ENCODE results near the gene SPATA3. TPM values are rescaled to one million over a fixed set of nuclear protein-coding genes. Genes with fewer than 3 reads are reported as not detected.

The SPATA3 gene
- total and polyA plus RNA-seq, 2 of the 13 experiments (the other 11 are each of a cell fraction or from before 2014, with no cell fraction given), result not detected

DNA sequence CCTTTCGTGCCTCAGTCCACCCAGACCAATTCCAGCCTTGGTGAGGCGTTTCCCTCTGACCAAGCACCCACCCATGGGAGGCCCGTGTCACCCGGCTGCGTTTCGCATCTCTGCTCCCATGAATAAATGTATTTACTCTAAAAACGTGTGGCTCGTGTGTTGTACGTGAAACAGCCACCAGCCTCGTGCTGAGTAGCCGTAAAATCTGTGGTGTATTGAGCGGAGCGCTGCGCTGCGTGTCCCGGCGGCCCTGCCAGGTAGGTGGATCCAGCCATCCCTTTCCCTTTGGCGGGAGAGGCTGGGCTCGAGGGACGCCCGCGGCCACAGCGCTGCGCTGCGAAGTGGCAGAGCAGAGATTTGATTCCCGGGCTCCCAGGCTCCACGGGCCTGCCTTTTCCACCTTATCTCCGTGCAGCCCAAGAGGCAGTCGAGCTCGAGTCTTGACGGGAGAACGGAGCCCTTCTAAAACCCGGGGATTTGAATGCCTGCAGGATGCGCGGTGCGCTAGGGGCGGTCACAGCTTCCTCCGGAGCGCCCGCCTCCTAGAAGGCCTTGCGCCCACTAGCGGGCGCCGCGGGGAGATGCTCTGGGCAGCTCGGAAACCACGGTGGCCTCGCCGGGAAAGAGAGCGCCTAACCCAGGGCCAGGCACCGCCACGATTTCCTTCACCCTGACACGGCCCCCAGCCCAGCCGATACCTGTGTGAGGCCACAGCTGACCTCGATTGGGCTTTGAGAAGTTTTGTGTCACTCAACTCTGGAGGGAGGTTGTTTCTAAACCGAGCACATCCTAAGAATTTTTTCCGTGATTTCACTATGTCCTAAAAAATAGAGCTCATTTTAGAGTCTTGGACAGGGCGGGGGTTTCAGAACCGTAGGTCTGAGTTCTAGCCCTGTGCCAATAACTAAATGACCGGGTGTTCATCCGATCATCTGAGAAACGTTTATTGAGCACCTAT lies 56.9 kb downstream of the SPATA3 start (continued):
- TF ChIP-seq ZNF569 (CRISPR knock-in tag; IDR thresholded peaks at IDR 0.05; ENCODE audit: borderline replicate concordance), result peak; percentile 15; the same call in 1 of the 2 replicates
- TF ChIP-seq SALL2 (CRISPR knock-in tag; IDR thresholded peaks at IDR 0.05), result no peak; the same call in 1 of the 2 replicates
- TF ChIP-seq, protein P1, sequence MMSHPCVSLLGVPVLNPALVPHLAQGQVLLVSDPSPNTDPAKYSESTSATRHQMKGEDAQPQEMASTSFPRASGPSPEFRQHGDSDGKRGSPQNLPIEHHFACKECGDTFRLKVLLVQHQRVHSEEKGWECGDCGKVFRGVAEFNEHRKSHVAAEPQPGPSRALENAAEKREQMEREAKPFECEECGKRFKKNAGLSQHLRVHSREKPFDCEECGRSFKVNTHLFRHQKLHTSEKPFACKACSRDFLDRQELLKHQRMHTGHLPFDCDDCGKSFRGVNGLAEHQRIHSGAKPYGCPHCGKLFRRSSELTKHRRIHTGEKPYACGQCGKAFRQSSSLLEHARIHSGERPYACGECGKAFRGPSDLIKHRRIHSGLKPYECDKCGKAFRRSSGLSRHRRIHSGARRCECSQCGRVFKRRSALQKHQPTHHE (CRISPR knock-in tag; IDR thresholded peaks at IDR 0.05; ENCODE audit: borderline replicate concordance), result peak; percentile 49; the same call in 1 of the 2 replicates
- TF ChIP-seq ZBTB49 (CRISPR knock-in tag; IDR thresholded peaks at IDR 0.05; ENCODE audit: borderline replicate concordance), result no peak
- TF ChIP-seq ZNF337 (CRISPR knock-in tag; IDR thresholded peaks at IDR 0.05; ENCODE audit: borderline replicate concordance, low read depth), result peak; percentile 92; the same call in 1 of the 2 replicates
- TF ChIP-seq, protein P2, sequence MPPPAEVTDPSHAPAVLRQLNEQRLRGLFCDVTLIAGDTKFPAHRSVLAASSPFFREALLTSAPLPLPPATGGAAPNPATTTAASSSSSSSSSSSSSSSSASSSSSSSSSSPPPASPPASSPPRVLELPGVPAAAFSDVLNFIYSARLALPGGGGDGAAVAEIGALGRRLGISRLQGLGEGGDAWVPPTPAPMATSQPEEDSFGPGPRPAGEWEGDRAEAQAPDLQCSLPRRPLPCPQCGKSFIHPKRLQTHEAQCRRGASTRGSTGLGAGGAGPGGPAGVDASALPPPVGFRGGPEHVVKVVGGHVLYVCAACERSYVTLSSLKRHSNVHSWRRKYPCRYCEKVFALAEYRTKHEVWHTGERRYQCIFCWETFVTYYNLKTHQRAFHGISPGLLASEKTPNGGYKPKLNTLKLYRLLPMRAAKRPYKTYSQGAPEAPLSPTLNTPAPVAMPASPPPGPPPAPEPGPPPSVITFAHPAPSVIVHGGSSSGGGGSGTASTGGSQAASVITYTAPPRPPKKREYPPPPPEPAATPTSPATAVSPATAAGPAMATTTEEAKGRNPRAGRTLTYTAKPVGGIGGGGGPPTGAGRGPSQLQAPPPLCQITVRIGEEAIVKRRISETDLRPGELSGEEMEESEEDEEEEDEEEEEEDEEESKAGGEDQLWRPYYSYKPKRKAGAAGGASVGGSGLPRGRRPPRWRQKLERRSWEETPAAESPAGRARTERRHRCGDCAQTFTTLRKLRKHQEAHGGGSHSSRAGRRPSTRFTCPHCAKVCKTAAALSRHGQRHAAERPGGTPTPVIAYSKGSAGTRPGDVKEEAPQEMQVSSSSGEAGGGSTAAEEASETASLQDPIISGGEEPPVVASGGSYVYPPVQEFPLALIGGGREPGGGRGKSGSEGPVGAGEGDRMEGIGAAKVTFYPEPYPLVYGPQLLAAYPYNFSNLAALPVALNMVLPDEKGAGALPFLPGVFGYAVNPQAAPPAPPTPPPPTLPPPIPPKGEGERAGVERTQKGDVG (CRISPR knock-in tag; IDR thresholded peaks at IDR 0.05; ENCODE audit: borderline replicate concordance), result peak; percentile 98
- peak; percentile 63 for TF ChIP-seq ZMAT3 (CRISPR knock-in tag; conservative IDR thresholded peaks at IDR 0.05)
- TF ChIP-seq, protein P3, sequence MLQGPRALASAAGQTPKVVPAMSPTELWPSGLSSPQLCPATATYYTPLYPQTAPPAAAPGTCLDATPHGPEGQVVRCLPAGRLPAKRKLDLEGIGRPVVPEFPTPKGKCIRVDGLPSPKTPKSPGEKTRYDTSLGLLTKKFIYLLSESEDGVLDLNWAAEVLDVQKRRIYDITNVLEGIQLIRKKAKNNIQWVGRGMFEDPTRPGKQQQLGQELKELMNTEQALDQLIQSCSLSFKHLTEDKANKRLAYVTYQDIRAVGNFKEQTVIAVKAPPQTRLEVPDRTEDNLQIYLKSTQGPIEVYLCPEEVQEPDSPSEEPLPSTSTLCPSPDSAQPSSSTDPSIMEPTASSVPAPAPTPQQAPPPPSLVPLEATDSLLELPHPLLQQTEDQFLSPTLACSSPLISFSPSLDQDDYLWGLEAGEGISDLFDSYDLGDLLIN (CRISPR knock-in tag; IDR thresholded peaks at IDR 0.05; ENCODE audit: borderline replicate concordance), result no peak; the same call in 1 of the 2 replicates
- peak; percentile 33; the same call in 1 of the 2 replicates for TF ChIP-seq ZSCAN12 (CRISPR knock-in tag; IDR thresholded peaks at IDR 0.05)
- peak; percentile 85 for TF ChIP-seq ZNF678 (CRISPR knock-in tag; IDR thresholded peaks at IDR 0.05)
- peak in 1 of 2 experiments; percentile 10; a peak in 1 of 4 replicates for TF ChIP-seq NR2F1 (CRISPR knock-in tag; IDR thresholded peaks at IDR 0.05)
- no peak for TF ChIP-seq RELA (CRISPR knock-in tag; IDR thresholded peaks at IDR 0.05)
- TF ChIP-seq ISL2 (CRISPR knock-in tag; IDR thresholded peaks at IDR 0.05), result peak; percentile 73
- TF ChIP-seq KAT7 (CRISPR knock-in tag; IDR thresholded peaks at IDR 0.05; ENCODE audit: borderline replicate concordance), result peak; percentile 33; the same call in 1 of the 2 replicates
- TF ChIP-seq ZNF235 (CRISPR knock-in tag; IDR thresholded peaks at IDR 0.05; ENCODE audit: borderline replicate concordance), result no peak; the same call in 1 of the 2 replicates
- TF ChIP-seq, protein P4, sequence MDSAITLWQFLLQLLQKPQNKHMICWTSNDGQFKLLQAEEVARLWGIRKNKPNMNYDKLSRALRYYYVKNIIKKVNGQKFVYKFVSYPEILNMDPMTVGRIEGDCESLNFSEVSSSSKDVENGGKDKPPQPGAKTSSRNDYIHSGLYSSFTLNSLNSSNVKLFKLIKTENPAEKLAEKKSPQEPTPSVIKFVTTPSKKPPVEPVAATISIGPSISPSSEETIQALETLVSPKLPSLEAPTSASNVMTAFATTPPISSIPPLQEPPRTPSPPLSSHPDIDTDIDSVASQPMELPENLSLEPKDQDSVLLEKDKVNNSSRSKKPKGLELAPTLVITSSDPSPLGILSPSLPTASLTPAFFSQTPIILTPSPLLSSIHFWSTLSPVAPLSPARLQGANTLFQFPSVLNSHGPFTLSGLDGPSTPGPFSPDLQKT (CRISPR knock-in tag; IDR thresholded peaks at IDR 0.05; ENCODE audit: borderline replicate concordance), result no peak
- TF ChIP-seq HIVEP1 (CRISPR knock-in tag; IDR thresholded peaks at IDR 0.05), result no peak; the same call in 1 of the 2 replicates
